H1 (cell line): Measurements from ENCODE around the gene PRX. TPM values are rescaled to one million over a fixed set of nuclear protein-coding genes. Genes with fewer than 3 reads are reported as not detected.

Source experiments
- CTCF ChIA-PET: fragments of 300-600 bp; sonication (Branson Sonifier 250); formaldehyde crosslinking; loops from one replicate; lab custom pipeline; 2021; ENCODE audit not compliant: partially characterized antibody; lab: Charles Lee
- POLR2A ChIA-PET: fragments of 300-600 bp; sonication (Branson Sonifier 250); formaldehyde crosslinking; loops from one replicate; lab custom pipeline; 2021; ENCODE audit warnings: inconsistent platforms; ENCODE audit not compliant: partially characterized antibody; lab: Charles Lee
- DNase-seq, 2 experiments: peaks; one replicate each; pipeline versions ENCODE4 v3.0.0 to v3.0.0-alpha.2; 2010 to 2022; ENCODE audit warnings: low spot score in 2 of 2, low read depth in 1 of 2, mixed read lengths in 1 of 2
- FAIRE-seq: peaks from 2 replicates; lab custom pipeline; 2011; peaks lifted over from hg19 to GRCh38; lab: Jason Lieb, UNC
- H2AFZ ChIP-seq: 2 replicates; pipeline ENCODE4 v1.8.1; 2012; ENCODE audit warnings: low read length, inconsistent platforms
- H2AK5ac ChIP-seq: 2 replicates; pipeline ENCODE4 v1.6.1; 2013; ENCODE audit warnings: low read depth, low read length
- H2BK120ac ChIP-seq: replicated peaks from 2 replicates; pipeline ENCODE3; 2013; ENCODE audit warnings: low read depth, low read length, inconsistent platforms
- H2BK12ac ChIP-seq: 2 replicates; pipeline ENCODE4 v1.6.1; 2013; ENCODE audit warnings: low read depth, low read length
- H2BK15ac ChIP-seq: 2 replicates; pipeline ENCODE4 v1.6.1; 2013; ENCODE audit warnings: low read length
- H2BK20ac ChIP-seq: 2 replicates; pipeline ENCODE4 v1.6.1; 2013; ENCODE audit warnings: low read length
- H2BK5ac ChIP-seq: 2 replicates; pipeline ENCODE4 v1.6.1; 2013; ENCODE audit warnings: low read depth, low read length
- H3K14ac ChIP-seq: 2 replicates; pipeline ENCODE4 v1.6.1; 2013; ENCODE audit warnings: inconsistent platforms; ENCODE audit not compliant: insufficient read length
- H3K18ac ChIP-seq: 2 replicates; pipeline ENCODE4 v1.6.1; 2013; ENCODE audit warnings: low read length; ENCODE audit errors: extremely low read depth
- H3K23ac ChIP-seq: 2 replicates; pipeline ENCODE4 v1.6.1; 2013; ENCODE audit warnings: inconsistent platforms; ENCODE audit not compliant: insufficient read length
- H3K23me2 ChIP-seq: 2 replicates; pipeline ENCODE4 v1.6.1; 2013; ENCODE audit warnings: low read depth, low read length
- H3K27ac ChIP-seq: 2 replicates; pipeline ENCODE4 v1.6.1; 2011; ENCODE audit warnings: low read depth, low read length, inconsistent platforms
- H3K27me3 ChIP-seq, 4 experiments: replicated peaks in 1 of 4; 1 replicate in 1 of 4; 2 replicates in 3 of 4; pipeline versions ENCODE4 v1.6.1 to v1.8.1; 2011 to 2013; ENCODE audit warnings: low read length in 3 of 4, mild to moderate bottlenecking in 3 of 4, inconsistent platforms in 2 of 4, mixed read lengths in 2 of 4, moderate library complexity in 1 of 4; ENCODE audit not compliant: control insufficient read depth in 3 of 4, insufficient read depth in 3 of 4; ENCODE audit errors: extremely low read depth in 1 of 4
- H3K36me3 ChIP-seq, 4 experiments: 2 replicates each; pipeline versions ENCODE4 v1.6.1 to v1.8.1; 2011 to 2013; ENCODE audit warnings: mild to moderate bottlenecking in 4 of 4, low read length in 3 of 4, moderate library complexity in 2 of 4, control low read depth in 1 of 4, inconsistent platforms in 1 of 4; ENCODE audit not compliant: insufficient read depth in 4 of 4, control insufficient read depth in 2 of 4
- H3K4ac ChIP-seq: replicated peaks from 2 replicates; pipeline ENCODE3; 2013; ENCODE audit warnings: low read length, low read depth, mixed read lengths, inconsistent platforms; ENCODE audit not compliant: insufficient read length
- H3K4me1 ChIP-seq, 4 experiments: replicated peaks in 1 of 4; 1 replicate in 1 of 4; 2 replicates in 3 of 4; pipeline versions ENCODE4 v1.6.1 to v1.8.1; 2011 to 2013; ENCODE audit warnings: low read length in 3 of 4, inconsistent platforms in 2 of 4, mixed read lengths in 1 of 4; ENCODE audit not compliant: insufficient read depth in 4 of 4, control insufficient read depth in 3 of 4
- H3K4me2 ChIP-seq, 2 experiments: 2 replicates each; pipeline versions ENCODE4 v1.6.1 to v1.8.1; 2011 to 2013; ENCODE audit warnings: low read depth in 2 of 2, low read length in 2 of 2, control low read depth in 1 of 2, inconsistent platforms in 1 of 2, mild to moderate bottlenecking in 1 of 2; ENCODE audit not compliant: insufficient read depth in 1 of 2
- H3K4me3 ChIP-seq, 4 experiments: fragments of 200-600, 300-600 bp in 1 of 4; sonication (generic), shearing (Covaris generic), sonication (Bioruptor Twin) in 1 of 4; 2 replicates each; pipeline versions ENCODE4 v1.5.1 to v1.8.1; 2011 to 2016; ENCODE audit warnings: low read length in 4 of 4, low read depth in 3 of 4, control low read depth in 2 of 4, inconsistent platforms in 2 of 4, mild to moderate bottlenecking in 2 of 4, mixed read lengths in 1 of 4, moderate library complexity in 1 of 4; ENCODE audit not compliant: insufficient read depth in 2 of 4; ENCODE audit errors: extremely low read depth in 1 of 4
- H3K56ac ChIP-seq: replicated peaks from 2 replicates; pipeline ENCODE3; 2013; ENCODE audit warnings: low read depth, mild to moderate bottlenecking, mixed read lengths, low read length, inconsistent platforms; ENCODE audit not compliant: insufficient read length
- H3K79me1 ChIP-seq: 2 replicates; pipeline ENCODE4 v1.6.1; 2013; ENCODE audit warnings: low read depth, low read length, control low read depth
- H3K79me2 ChIP-seq, 2 experiments: 2 replicates each; pipeline versions ENCODE4 v1.6.1 to v1.8.1; 2012 to 2013; ENCODE audit warnings: low read length in 2 of 2, mild to moderate bottlenecking in 2 of 2, inconsistent platforms in 1 of 2; ENCODE audit not compliant: insufficient read depth in 2 of 2, control insufficient read depth in 1 of 2
- H3K9ac ChIP-seq, 4 experiments: replicated peaks in 1 of 4; 1 replicate in 1 of 4; 2 replicates in 3 of 4; pipeline versions ENCODE4 v1.6.1 to v1.8.1; 2011 to 2013; ENCODE audit warnings: low read depth in 3 of 4, low read length in 3 of 4, control low read depth in 2 of 4, mild to moderate bottlenecking in 2 of 4, moderate library complexity in 2 of 4, inconsistent platforms in 1 of 4; ENCODE audit errors: extremely low read depth in 1 of 4
- H3K9me3 ChIP-seq, 2 experiments: 2 replicates each; pipeline versions ENCODE4 v1.6.1 to v1.8.1; 2012 to 2013; ENCODE audit warnings: mild to moderate bottlenecking in 2 of 2, moderate library complexity in 2 of 2, control low read depth in 1 of 2, inconsistent platforms in 1 of 2, low read depth in 1 of 2, low read length in 1 of 2, mixed read lengths in 1 of 2; ENCODE audit not compliant: insufficient read depth in 2 of 2
- H4K20me1 ChIP-seq, 2 experiments: replicated peaks in 1 of 2; 2 replicates each; pipeline versions ENCODE3 to v1.8.1; 2011 to 2013; ENCODE audit warnings: inconsistent platforms in 2 of 2, low read length in 2 of 2, mild to moderate bottlenecking in 1 of 2; ENCODE audit not compliant: insufficient read depth in 2 of 2, control insufficient read depth in 1 of 2
- H4K5ac ChIP-seq: 2 replicates; pipeline ENCODE4 v1.6.1; 2013; ENCODE audit warnings: low read length, low read depth, mixed read lengths, inconsistent platforms; ENCODE audit not compliant: insufficient read length
- H4K8ac ChIP-seq: 2 replicates; pipeline ENCODE4 v1.8.0; 2013; ENCODE audit warnings: mild to moderate bottlenecking, moderate library complexity, low read length, inconsistent platforms; ENCODE audit not compliant: insufficient read depth; ENCODE audit errors: extremely low read depth
- H4K91ac ChIP-seq: replicated peaks from 2 replicates; pipeline ENCODE3; 2013; ENCODE audit warnings: low read length, mixed read lengths, inconsistent platforms; ENCODE audit not compliant: insufficient read length
- CBX5 ChIP-seq: fragments of 300-800, 300-1000 bp; sonication (generic); IDR thresholded peaks from 2 replicates; pipeline ENCODE4 v1.7.1; 2016; ENCODE audit warnings: antibody characterized with exemption, low read length, low read depth
- POLR2A ChIP-seq, 2 experiments: IDR thresholded peaks; 1 replicate in 1 of 2; 2 replicates in 1 of 2; pipeline ENCODE4 v1.6.1; 2011; ENCODE audit warnings: low read depth in 2 of 2, low read length in 2 of 2, mild to moderate bottlenecking in 2 of 2; ENCODE audit errors: control extremely low read depth in 1 of 2
- SUZ12 ChIP-seq: fragments of 200-600 bp; sonication (generic); IDR thresholded peaks from 2 replicates; pipeline ENCODE4 v1.6.1; 2012; ENCODE audit warnings: mild to moderate bottlenecking, inconsistent platforms, low read length, moderate library complexity, mixed read lengths
- WGBS, 2 experiments: shearing (Covaris generic) in 1 of 2; methylation state at CpG; one replicate each; pipeline versions ENCODE4 v1.1.6 to v1.1.7; 2013 to 2015; ENCODE audit warnings: low lambda C conversion rate in 2 of 2, mixed read lengths in 2 of 2, inconsistent platforms in 1 of 2, low coverage in 1 of 2, missing lambda C conversion rate in 1 of 2; ENCODE audit not compliant: insufficient replicate concordance in 2 of 2, insufficient coverage in 1 of 2, insufficient read length in 1 of 2; ENCODE audit errors: extremely low coverage in 1 of 2, missing lambda C conversion rate in 1 of 2; 5-methylcytosine and 5-hydroxymethylcytosine counted together
- polyA plus RNA-seq, 7 experiments: library from polyadenylated mRNA; depleted of rRNA in 3 of 7; stranded (reverse) in 5 of 7; unstranded in 2 of 7; fragments of >200 nt in 5 of 7; fragments of 200-250 nt in 2 of 7; gene quantifications; 1 replicate in 5 of 7; 2 replicates in 1 of 7; 4 replicates in 1 of 7; pipeline versions ENCODE4 v1.2.1 to v1.2.3, GENCODE V29; 2011 to 2013; ENCODE audit warnings: missing spikeins in 2 of 7, mixed read lengths in 2 of 7
- total RNA-seq: library from RNA; stranded (reverse); fragmentation: NEBNext Ultra II Directional; extraction: Animal tissue kit (Norgen Biotek cat#: 25700); gene quantifications from 2 replicates; pipeline ENCODE4 v1.2.1, GENCODE V29; 2021

The PRX gene
- total and polyA plus RNA-seq, 2 of the 8 experiments (the other 6 are each of a cell fraction or from before 2014, with no cell fraction given): 2.8 to 5.8 TPM

- DNase-seq: no peak
- Histone ChIP-seq H3K9ac (no peak overlapping the region), H2BK5ac (no peak overlapping the region), H2BK120ac (no peak overlapping the region), H4K8ac (no peak overlapping the region), H3K4me1 (peaks cover 4 to 9% (median 5%) of the 10 kb centered on the region in 4 experiments; a peak in 5 of 7 replicates), H3K79me1 (no peaks in the 10 kb centered on the region; the same call in 1 of the 2 replicates), H3K27me3 (no peaks in the 10 kb centered on the region; a peak in 1 of 7 replicates), H3K23me2 (peaks cover 12% of the 10 kb centered on the region), H3K14ac (no peak overlapping the region), H4K91ac (no peak overlapping the region), H4K5ac (no peak overlapping the region), H2BK12ac (no peak overlapping the region), H3K27ac (no peak overlapping the region), H3K36me3 (peaks cover 0 to 2% (median 0%) of the 10 kb centered on the region in 4 experiments; a peak in 2 of 8 replicates), H2BK15ac (no peak overlapping the region), H4K20me1 (no peaks in the 10 kb centered on the region), H3K56ac (no peak overlapping the region), H3K4ac (no peak overlapping the region), H3K18ac (no peak overlapping the region; the same call in 1 of the 2 replicates), H2AFZ (no peak overlapping the region), H2AK5ac (peak overlapping the region; percentile 86; the same call in 1 of the 2 replicates), H3K23ac (no peak overlapping the region), H3K4me3 (no peak overlapping the region), H3K79me2 (no peaks in the 10 kb centered on the region), H3K4me2 (peak overlapping the region in 1 of 2 experiments; percentile 54; a peak in 1 of 4 replicates), H3K9me3 (no peaks in the 10 kb centered on the region), H2BK20ac (no peak overlapping the region)
- POLR2A ChIA-PET: interaction anchor here (0.8 to 3.3 kb wide), 8 partner anchors 10 to 31 kb away, joined by 3 to 20 read pairs (median 4); partner anchors contain the start of gene SERTAD3
- 91% methylated on average over 16 of the region's 16 CpGs; no CpG with 5 or more reads in 1 of the 2 experiments for WGBS, 2 experiments
- CTCF ChIA-PET: interaction anchor here (0.5 to 4.2 kb wide), 10 partner anchors 9 to 56 kb away, joined by 3 to 39 read pairs (median 6); partner anchors contain the start of genes BLVRB, PRX and SPTBN4
- FAIRE-seq: no peak
- TF ChIP-seq POLR2A (IDR thresholded peaks at IDR 0.05; ENCODE audit: control extremely low read depth in 1 of 2, low read depth in 2 of 2, low read length in 2 of 2): no peak
- TF ChIP-seq SUZ12: no peak
- TF ChIP-seq CBX5: no peak
Measured at GRCh38 chr19:40421993-40422747, 9.0 kb upstream of the PRX start.
